Esophagus squamous epithelium (tissue), 4 donors: ENCODE measurements around the gene ZSCAN5C.

Experiments used
- CTCF ChIP-seq, 6 experiments: fragments of 450-650 bp in 4 of 6; fragments of 200-600 bp in 2 of 6; sonication (generic) in 2 of 6; IDR thresholded peaks; one replicate each; pipeline ENCODE4 v1.5.1; 2016 to 2019; ENCODE audit warnings: antibody characterized with exemption in 6 of 6, mild to moderate bottlenecking in 4 of 6, moderate library complexity in 4 of 6
- POLR2A ChIP-seq, 4 donors: fragments of 450-650 bp; IDR thresholded peaks; one replicate each; pipeline ENCODE4 v1.6.1; 2017; ENCODE audit warnings: antibody characterized with exemption in 4 of 4, mild to moderate bottlenecking in 4 of 4, moderate library complexity in 3 of 4

GRCh38 chr19:56159009-56159559 is 43.0 kb upstream of the ZSCAN5C start:
- no peak for TF ChIP-seq POLR2A (IDR thresholded peaks at IDR 0.05)
- TF ChIP-seq CTCF (IDR thresholded peaks at IDR 0.05): no peak
